HG03135 (cell line): ENCODE data around the gene HPSE2.

Source experiments
- ATAC-seq: cut with Tn5 transposase; IDR thresholded peaks from one replicate; pipeline ENCODE4 v1.9.1; 2021; ENCODE audit warnings: mild to moderate bottlenecking, moderate library complexity; ENCODE audit not compliant: unreplicated experiment

The HPSE2 gene

DNA sequence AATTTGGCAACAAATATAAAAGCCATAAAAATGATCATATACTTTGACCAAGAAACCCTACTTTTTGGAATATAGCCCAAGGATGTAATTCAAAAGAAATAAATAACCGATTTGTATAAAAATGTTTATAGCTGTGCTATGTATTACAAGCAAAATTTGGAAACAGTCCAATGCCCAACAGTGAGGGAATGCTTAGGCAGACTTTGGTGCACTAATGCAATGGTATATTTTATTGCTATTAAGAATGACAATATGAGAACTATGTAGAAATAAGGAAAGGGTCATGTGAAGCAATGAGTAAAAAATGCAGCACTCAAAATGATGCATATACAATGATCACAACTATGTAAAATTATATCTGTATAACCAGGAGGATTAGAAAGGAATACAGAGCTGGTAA, 515.1 kb downstream of the HPSE2 start:
- ATAC-seq, result no peak

DNA sequence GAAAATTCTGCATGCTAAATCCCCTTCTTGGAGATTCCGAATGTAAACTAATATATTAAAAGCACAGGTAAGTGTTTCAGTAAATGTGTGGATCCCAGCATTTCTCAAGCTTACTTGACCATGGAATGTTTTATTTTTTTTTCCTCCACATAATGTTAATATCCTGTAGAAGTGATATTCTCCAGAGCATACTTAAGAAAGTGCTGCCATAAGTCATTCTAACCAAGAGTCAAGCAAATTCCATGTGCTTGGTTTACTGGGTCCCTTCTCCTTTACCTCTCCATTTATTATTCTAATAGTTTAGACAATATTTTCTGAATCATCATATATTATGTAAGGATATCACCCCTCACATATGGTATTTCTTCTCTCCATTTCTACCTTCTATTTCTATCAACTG, 522.1 kb downstream of the HPSE2 start:
- ATAC-seq, result no peak

GRCh38 chr10:98696516-98696915, 539.1 kb downstream of the HPSE2 start:
- no peak for ATAC-seq

DNA sequence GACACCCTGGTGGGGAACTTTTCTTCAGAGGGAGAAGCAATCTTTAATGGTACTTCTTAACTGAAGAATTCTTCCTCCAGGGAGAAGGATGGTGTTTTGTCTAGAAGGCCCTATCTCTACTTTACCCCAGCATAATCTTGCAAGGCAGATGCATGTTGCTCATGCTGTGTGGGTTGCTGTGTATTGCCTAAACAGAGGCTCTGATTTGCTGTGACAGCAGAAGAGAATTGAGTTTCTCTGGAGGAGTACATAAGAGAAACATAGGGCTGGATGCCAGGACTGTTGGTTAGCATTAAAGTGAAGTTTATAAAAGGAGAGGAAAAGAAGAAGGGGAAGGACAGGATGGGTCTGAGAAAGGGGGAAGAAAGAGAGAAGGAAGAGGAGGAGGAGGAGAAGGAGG, 540.8 kb downstream of the HPSE2 start:
- ATAC-seq, result no peak

GRCh38 chr10:98694014-98694413, 541.6 kb downstream of the HPSE2 start:
- ATAC-seq, result no peak

- ATAC-seq, result no peak
Observed at GRCh38 chr10:98687685-98688084, 548.0 kb downstream of the HPSE2 start.

DNA sequence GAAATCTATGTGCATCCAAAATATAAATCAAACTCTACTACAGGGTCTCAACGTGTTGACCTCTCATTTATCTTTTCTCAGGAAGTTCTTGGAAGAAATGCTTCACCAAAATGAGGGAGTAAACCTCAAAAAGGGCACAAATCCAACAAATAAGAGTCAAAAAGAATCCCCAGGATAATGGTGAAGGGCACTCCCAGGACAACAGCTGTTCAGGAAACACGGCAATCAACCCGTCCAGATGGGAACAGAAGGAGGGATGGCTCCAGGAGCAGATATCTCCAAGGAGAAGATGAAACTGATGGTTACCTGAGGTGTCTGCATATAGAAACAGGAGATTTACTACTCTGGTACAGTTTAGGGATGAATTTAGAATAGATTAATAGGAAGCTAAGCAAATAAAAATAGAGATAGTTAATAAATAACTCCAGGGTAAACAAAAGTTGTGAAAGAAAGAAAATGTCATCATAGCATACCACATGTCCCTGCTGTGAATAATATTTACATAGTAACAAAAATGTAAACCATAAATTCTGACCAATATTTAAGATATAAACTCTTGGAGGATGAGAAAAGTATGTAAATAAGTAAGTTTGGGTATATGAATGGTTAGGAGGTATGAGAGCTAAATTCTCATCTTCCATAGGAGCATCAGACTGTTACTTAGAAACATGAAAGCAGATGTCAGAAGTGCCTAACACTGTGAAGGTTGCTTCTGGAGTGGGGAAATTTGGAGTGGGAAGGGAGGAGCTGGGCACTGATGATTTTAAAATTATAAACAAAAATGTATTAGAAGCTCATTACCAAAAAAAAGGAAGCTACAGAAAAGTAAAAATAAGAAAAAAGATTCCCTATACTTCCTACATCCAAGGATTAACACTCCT, 551.4 kb downstream of the HPSE2 start:
- ATAC-seq, result no peak

- no peak for ATAC-seq
Observed at GRCh38 chr10:98676895-98677294, 558.8 kb downstream of the HPSE2 start.

DNA sequence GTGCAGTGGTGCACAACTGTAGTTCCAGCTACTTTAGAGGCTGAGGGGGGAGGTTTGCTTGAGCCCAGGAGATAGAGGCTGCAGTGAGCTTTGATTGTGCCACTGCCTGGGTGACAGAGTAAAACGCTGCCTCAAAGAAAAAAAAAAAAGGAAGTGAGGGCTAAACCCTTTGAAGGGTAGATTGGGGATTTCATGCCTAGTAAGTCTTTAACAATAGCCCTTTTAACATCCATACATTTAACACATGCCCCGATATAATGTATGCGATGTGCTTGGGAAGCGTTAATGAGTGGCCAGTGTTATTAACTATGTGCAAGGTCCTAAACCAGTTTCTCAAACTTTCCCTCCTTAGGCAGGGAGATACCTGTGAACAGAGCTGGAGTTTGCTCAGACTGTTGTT, 559.8 kb downstream of the HPSE2 start:
- ATAC-seq, result no peak

DNA sequence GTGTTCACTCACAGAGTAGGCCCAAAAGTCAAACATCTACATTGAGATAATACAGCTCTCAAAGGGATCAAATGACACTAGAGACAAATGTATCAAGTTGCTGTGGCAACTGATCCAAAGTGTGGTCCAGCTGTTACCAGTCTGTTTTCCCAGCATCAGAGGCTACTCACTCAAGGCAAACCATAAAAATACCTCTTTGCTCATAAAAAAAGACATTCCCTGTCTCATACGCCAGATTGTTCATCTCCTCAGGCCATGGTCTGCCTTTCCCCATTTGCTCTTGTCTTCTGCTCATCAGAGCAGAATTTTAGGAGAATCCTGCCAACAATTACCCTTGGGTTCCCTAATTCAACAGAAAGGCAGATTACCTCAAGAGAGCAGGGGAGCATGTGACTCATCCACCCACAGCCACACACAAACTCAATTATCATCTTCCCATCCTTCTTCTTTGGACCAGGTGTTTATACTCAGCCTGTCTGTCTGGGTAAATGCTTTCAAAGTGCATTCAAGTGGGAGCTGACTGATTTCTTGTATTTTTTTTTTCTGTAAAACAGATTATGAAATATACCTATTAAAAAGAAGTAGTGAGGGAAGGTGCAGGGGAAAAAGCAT, 562.4 kb downstream of the HPSE2 start:
- ATAC-seq, result no peak

DNA sequence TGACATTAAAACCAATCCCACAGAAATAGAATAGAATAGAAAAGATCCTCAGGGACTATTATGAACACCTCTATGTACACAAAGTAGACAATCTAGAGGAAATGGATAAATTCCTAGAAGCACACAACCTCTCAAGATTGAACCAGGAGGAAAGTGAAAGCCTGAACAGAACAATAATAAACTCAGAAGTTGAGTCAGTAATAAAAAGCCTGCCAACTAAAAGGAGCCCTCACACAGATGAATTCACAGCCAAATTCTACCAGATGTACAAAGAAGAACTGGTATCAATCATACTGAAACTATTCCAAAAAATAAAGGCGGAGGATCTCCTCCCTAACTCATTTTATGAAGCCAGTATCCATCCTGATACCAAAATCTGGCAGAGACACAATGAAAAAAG, 568.6 kb downstream of the HPSE2 start:
- no peak for ATAC-seq

- ATAC-seq, result no peak
Observed at GRCh38 chr10:98666276-98666675, 569.4 kb downstream of the HPSE2 start.

- ATAC-seq, result no peak
Observed at GRCh38 chr10:98664329-98665042, 571.2 kb downstream of the HPSE2 start.

DNA sequence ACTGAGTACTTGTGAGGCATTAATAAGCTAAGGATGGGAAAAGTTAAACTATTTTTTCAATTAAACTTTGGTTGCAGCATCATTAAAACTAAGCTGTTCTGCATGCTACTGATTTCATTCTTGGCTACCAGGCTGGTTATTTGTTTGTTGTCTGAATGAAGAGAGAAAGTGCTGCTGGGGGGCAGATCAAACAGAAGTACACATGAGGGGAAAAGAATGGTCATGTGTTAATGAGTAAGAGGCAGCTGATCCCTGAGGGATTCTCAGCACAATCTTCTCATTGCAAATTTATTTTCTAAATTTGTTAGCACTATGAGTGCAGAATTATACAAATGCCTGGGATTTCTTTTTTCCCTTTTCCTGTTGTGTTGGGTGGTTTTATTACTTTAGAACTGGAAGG, 575.7 kb downstream of the HPSE2 start:
- ATAC-seq, result no peak

DNA sequence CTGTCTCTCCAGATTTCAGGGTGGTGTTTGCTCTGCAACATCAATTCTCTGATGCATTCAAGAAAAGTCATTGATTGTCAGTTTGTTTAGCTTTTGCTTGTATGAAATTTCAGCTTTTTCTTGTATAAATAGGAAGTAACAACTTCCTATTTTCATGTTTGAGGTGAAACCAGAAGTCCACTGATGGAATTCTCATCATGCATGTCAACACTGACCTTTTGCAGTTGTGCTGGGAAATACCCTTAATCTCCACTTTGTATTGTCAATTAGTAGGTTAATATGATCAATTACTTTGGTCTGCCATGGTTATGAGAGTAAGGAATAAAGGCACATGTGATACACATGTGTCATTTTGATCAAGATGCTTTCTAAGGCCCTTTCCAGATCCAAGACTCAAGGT, 580.2 kb downstream of the HPSE2 start:
- no peak for ATAC-seq

DNA sequence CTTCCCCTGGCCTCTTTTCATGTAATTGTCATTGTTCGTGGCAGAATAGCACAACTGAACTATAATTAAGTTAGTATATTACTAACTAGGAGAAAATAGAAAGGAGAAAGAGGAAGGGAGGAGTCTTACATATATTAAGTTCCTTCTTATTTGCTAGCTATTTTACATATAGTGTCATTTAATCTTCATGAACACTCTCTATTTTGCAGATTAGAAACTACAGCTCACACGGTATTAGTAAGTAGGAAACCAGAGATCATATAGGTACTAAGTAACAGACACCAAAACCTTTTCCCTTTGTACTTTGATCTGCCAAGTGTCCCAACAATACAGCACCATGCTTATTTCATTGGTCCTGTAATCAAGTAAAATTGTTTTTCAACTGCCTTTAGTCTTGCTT, 586.5 kb downstream of the HPSE2 start:
- ATAC-seq, result no peak

GRCh38 chr10:98646998-98647917, 588.4 kb downstream of the HPSE2 start:
- no peak for ATAC-seq

- ATAC-seq, result no peak
Observed at GRCh38 chr10:98644466-98644865, 591.2 kb downstream of the HPSE2 start.

GRCh38 chr10:98642281-98642680, 593.4 kb downstream of the HPSE2 start:
- ATAC-seq, result no peak

DNA sequence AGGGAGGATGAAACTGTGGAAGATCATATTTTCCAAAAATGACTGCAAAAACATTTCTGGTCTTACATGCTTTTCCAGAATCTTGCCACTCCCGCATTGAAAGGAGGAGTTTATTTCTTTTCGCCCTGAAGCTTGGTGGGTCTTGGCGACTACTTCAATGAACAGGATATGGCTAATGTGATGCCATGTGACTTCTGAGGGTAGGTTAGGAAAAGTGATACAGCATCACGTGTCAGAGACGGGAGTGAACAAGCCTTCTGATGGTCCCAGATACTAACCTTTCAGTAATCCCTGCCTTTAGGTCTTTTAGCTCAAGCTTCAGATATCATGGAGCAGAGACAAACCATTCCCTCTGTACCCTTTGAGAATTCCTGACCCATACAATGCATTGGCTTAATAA, 596.7 kb downstream of the HPSE2 start:
- no peak for ATAC-seq

DNA sequence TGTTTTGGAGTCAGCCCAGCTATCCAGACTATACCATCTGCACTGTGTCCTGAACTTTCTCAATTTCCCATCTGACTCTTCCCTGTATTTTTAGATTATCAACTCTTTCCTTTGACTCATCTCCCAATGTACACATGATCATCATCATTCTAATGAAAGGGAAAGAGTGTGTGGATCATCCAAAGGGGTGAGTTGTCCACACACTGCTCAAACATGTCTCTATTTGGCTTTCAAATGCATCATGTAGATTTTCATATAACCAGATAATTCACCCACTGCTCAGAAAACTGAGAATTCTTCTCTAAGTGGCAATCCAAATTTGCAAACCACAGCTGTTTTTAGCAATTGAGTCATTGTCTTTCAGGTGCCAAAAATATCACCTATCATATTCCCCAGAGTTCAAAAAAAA, 598.7 kb downstream of the HPSE2 start:
- no peak for ATAC-seq
